Measurements from ENCODE around the gene IL11RA.
"Not testable (repeated sequence)": the region's sequence is repeated elsewhere in the genome, so short reads cannot be mapped to it uniquely, and the experiment has no call there.

The IL11RA gene

GRCh38 chr9:34630402-34631154 is 21.4 kb upstream of the IL11RA start:
- DNase-seq, result no peak

- DNase-seq, result no peak
These were observed 18.8 kb upstream of the IL11RA start for GRCh38 chr9:34633166-34633565.

- DNase-seq, result no peak
These were observed 18.0 kb upstream of the IL11RA start for GRCh38 chr9:34633851-34634550.

GRCh38 chr9:34634551-34635248 is 17.3 kb upstream of the IL11RA start:
- DNase-seq, result no peak

GRCh38 chr9:34635556-34635955 is 16.4 kb upstream of the IL11RA start:
- DNase-seq, result no peak

GRCh38 chr9:34636791-34637355 is 15.1 kb upstream of the IL11RA start:
- no peak for DNase-seq

GRCh38 chr9:34637356-34638137 is 14.4 kb upstream of the IL11RA start, which contains the start of gene SIGMAR1:
Gene SIGMAR1 (minus strand): TSS chr9:34637787. CDS start chr9:34637697, 90 bp downstream.
- DNase-seq, result peak; percentile 43

GRCh38 chr9:34638138-34638445 is 13.9 kb upstream of the IL11RA start:
- no peak for DNase-seq

- DNase-seq, result not testable (repeated sequence)
These were observed 12.7 kb upstream of the IL11RA start for GRCh38 chr9:34639322-34639721.

- no peak for DNase-seq
These were observed 9.3 kb upstream of the IL11RA start for GRCh38 chr9:34642679-34643078.

GRCh38 chr9:34644766-34645314 is 7.1 kb upstream of the IL11RA start:
- no peak for DNase-seq

- peak; percentile 23 for DNase-seq
These were observed 5.5 kb upstream of the IL11RA start, which contains the start of gene GALT for GRCh38 chr9:34646211-34647083. Gene GALT (plus strand): TSS chr9:34646675. CDS start chr9:34646705, 30 bp downstream.

- no peak for DNase-seq
These were observed 4.9 kb upstream of the IL11RA start for GRCh38 chr9:34647084-34647403.

GRCh38 chr9:34647651-34648050 is 4.3 kb upstream of the IL11RA start:
- DNase-seq, result no peak

GRCh38 chr9:34648673-34649072 is 3.3 kb upstream of the IL11RA start:
- no peak for DNase-seq

- DNase-seq, result no peak
These were observed 1.2 kb upstream of the IL11RA start for GRCh38 chr9:34650816-34651215.

- DNase-seq, result no peak
These were observed 664 bp upstream of the IL11RA start for GRCh38 chr9:34651321-34651720.

GRCh38 chr9:34652602-34653000 is 616 bp downstream of the IL11RA start:
- DNase-seq, result no peak

- DNase-seq, result no peak
These were observed 1.4 kb downstream of the IL11RA start for GRCh38 chr9:34653151-34654072.

Data from cortex of kidney (tissue), 1 donor.